ENCODE measurements around the gene A1BG. TPM values are rescaled to one million over a fixed set of nuclear protein-coding genes. Genes with fewer than 3 reads are reported as not detected.

The A1BG gene
- total RNA-seq, 2 donors from 2014 or later, result 6.2 to 11.5 TPM

DNA sequence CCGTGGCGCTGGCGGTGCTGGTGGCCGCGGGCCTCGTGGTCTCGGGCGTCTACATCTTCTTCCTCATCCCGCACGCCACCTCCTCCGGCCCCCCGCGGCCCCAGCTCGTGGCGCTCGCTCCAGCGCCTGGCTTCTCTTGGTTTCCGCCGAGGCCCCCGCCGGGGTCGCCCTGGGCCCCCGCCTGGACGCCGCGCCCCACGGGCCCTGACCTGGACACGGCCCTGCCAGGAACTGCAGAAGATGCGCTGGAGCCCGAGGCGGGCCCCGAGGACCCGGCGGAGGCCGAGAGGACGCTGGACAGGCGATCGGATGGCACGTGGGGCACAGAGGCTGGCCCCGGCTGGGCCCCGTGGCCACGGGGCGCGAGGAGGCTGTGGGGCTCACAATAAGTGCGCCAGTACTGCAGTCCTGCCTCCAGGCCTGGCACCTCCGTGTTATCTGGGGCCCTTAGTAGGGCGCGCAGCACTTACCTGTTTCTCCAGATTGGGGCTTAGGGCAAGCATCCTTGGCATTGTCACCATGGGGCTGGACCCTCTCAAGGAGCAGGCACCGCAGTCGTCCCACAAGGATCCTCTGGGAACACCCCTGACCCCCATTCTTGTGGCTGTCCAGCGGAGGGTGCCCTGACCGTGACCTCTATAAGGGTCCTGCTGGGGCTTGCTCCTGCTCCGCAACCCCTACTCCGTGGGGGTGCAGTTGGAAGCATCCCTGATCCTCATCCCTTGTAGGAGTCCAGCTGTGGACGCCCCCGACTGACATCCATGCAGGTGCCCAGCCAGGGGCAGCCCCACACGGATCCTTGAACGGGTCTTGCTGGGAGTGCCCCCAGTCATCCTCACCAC lies 43.6 kb upstream of the A1BG start:
- TF ChIP-seq POLR2A (IDR thresholded peaks at IDR 0.05), result no peak
- TF ChIP-seq, protein P1, sequence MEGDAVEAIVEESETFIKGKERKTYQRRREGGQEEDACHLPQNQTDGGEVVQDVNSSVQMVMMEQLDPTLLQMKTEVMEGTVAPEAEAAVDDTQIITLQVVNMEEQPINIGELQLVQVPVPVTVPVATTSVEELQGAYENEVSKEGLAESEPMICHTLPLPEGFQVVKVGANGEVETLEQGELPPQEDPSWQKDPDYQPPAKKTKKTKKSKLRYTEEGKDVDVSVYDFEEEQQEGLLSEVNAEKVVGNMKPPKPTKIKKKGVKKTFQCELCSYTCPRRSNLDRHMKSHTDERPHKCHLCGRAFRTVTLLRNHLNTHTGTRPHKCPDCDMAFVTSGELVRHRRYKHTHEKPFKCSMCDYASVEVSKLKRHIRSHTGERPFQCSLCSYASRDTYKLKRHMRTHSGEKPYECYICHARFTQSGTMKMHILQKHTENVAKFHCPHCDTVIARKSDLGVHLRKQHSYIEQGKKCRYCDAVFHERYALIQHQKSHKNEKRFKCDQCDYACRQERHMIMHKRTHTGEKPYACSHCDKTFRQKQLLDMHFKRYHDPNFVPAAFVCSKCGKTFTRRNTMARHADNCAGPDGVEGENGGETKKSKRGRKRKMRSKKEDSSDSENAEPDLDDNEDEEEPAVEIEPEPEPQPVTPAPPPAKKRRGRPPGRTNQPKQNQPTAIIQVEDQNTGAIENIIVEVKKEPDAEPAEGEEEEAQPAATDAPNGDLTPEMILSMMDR (IDR thresholded peaks at IDR 0.05), result no peak
- Histone ChIP-seq H3K27ac (no peak overlapping the region), H3K27me3 (no peaks in the 10 kb centered on the region), H3K4me1 (peaks cover 22% of the 10 kb centered on the region), H3K4me3 (no peak overlapping the region), H3K36me3 (replicated peaks in 1 of 2; ENCODE audit: insufficient read depth in 1 of 2, low read depth in 2 of 2) (peaks cover 17 to 18% of the 10 kb centered on the region in 2 donors), H3K9me3 (no peaks in the 10 kb centered on the region)
- WGBS, 2 donors, result 24 to 30% methylated on average over 6 to 51 of the region's 58 CpGs
- intact Hi-C loops (cut with DNase I), result no loop called here
- DNase-seq (no peak), ATAC-seq (no peak)

DNA sequence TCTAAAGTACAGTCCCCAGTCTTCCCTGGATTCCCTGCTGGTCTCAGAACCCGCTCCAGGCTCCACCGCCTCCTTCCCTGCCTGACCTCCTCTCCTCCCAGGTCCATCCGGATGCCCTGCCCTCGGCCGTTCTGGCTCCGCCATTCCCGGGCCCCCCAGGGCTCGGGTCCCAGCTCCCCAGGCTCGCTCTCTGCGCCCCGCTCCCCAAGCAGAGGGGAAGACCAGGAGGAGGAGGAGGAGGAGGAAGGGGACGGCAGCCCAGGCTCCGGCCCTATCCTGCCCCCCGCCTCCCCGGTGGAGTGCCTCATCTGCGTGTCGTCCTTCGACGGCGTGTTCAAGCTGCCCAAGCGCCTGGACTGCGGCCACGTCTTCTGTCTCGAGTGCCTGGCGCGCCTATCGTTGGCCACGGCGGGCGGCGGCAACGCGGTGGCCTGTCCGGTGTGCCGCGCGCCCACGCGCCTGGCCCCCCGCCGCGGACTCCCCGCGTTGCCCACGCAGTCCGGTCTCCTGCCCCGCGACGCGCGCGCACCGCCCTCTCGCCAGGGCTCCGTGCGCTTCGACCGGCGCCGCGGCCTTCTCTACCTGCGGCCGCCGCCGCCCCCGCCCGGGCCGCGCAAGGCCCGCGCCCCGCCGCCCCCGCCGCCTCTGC lies 42.8 kb upstream of the A1BG start:
- Histone ChIP-seq H3K4me1 (peaks cover 26% of the 10 kb centered on the region), H3K4me3 (no peak overlapping the region), H3K9me3 (no peaks in the 10 kb centered on the region), H3K36me3 (replicated peaks in 1 of 2; ENCODE audit: insufficient read depth in 1 of 2, low read depth in 2 of 2) (peaks cover 17 to 21% of the 10 kb centered on the region in 2 donors), H3K27me3 (no peaks in the 10 kb centered on the region), H3K27ac (no peak overlapping the region)
- WGBS, 2 donors, result 5% methylated on average over 21 to 55 of the region's 75 CpGs
- no peak for DNase-seq
- intact Hi-C loops (cut with DNase I), result no loop called here
- no peak for ATAC-seq
- TF ChIP-seq POLR2A (IDR thresholded peaks at IDR 0.05), result peak in 1 of 3 donors; percentile 26
- TF ChIP-seq, protein P1 (IDR thresholded peaks at IDR 0.05), result no peak

DNA sequence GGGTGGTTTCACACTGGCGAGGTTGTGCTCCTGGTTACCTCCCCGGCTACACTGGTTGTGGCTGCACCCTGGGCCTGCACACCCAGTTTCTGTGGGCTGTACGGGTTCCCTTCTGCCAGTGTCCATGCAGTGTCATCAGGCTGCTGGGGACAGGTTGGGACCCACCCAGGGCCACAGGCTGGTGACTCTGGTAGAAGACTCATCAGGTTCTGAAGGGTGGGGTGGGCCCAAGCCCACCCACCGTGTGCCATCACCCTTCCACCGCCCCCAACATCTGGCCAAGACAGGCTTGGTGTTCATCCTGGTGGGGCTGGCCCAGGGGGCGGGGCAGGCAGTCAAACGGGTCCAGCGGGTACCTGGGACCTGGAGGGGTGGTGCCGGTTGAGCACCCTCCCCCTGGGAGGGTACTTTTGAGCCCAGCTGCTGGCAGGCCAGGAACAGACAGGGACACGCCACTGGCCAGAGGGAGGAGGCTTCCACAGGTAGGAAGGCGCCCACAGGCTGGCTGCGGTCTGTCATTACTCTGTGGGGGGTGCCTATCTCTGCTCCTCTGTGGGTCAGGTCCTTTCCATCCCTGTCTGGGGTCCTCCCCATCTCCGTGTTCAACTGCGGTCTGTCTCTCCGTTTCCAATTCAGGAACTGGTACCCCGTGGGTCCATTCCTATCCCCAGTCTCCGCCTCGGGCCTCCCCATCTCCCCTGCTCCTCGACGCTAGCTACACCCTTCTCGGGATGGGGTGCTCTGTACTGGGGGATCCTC lies 42.1 kb upstream of the A1BG start, which contains the start of gene RNF225:
Gene RNF225 (plus strand): TSS at position 437 of the 759 bp plus-strand sequence. CDS start 434 bp downstream, outside the sequence.
- 28 to 30% methylated on average over 10 to 20 of the region's 21 CpGs for WGBS, 2 donors
- no peaks in the 10 kb centered on the region for H3K9me3 ChIP-seq
- TF ChIP-seq POLR2A (IDR thresholded peaks at IDR 0.05), result peak in 2 of 3 donors; percentile 4 to 30
- TF ChIP-seq, protein P1 (IDR thresholded peaks at IDR 0.05), result no peak
- H3K27ac ChIP-seq, result no peak within 1 kb of the TSS
- ATAC-seq, result peak; percentile 63
- peaks cover 17 to 23% of the 10 kb centered on the region in 2 donors for H3K36me3 ChIP-seq (replicated peaks in 1 of 2; ENCODE audit: insufficient read depth in 1 of 2, low read depth in 2 of 2)
- H3K4me3 ChIP-seq, result no peak within 1 kb of the TSS
- H3K4me1 ChIP-seq, result peaks cover 27% of the 10 kb centered on the region
- H3K27me3 ChIP-seq, result no peaks in the 10 kb centered on the region
- DNase-seq, result peak in 2 of 4 donors; percentile 43 to 48
- intact Hi-C loops (cut with DNase I), result no loop called here

DNA sequence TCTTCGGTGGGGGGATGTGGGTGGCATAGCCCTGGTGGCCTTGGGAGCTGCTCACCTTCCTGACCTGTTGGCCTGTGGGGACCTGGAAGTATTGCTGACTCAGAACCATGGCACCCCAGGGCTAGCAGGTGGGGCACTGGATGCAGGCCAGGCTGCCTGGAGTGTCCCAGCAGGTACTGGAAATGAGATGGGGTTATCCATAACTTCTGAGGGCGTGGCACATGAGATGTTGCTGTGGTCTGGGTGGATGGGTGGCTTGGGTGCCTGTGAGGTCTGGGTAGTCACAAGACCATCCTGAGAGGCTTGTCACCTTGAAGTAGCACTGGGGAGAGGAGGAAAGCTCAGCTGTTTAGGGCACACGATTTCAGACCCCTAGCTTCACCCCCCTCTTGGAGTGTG lies 41.5 kb upstream of the A1BG start:
- 72% methylated on average over 3 of the region's 3 CpGs; no CpG with 5 or more reads in 1 of the 2 donors for WGBS, 2 donors
- intact Hi-C loops (cut with DNase I), result no loop called here
- Histone ChIP-seq H3K36me3 (replicated peaks in 1 of 2; ENCODE audit: insufficient read depth in 1 of 2, low read depth in 2 of 2) (peaks cover 17 to 23% of the 10 kb centered on the region in 2 donors), H3K27ac (no peak overlapping the region), H3K27me3 (no peaks in the 10 kb centered on the region), H3K4me1 (peaks cover 30% of the 10 kb centered on the region), H3K4me3 (no peak overlapping the region), H3K9me3 (no peaks in the 10 kb centered on the region)
- DNase-seq, result no peak
- no peak for ATAC-seq
- TF ChIP-seq, protein P1 (IDR thresholded peaks at IDR 0.05), result no peak
- no peak for TF ChIP-seq POLR2A (IDR thresholded peaks at IDR 0.05)
